OCI-M2 (cell line): ENCODE results near the gene CNPY2.
"Not testable (repeated sequence)": the region's sequence is repeated elsewhere in the genome, so short reads cannot be mapped to it uniquely, and the experiment has no call there.

Experiments
- DNase-seq: peaks from one replicate; lab custom pipeline; 2025; ENCODE audit not compliant: unreplicated experiment; lab: John Stamatoyannopoulos, UW

The CNPY2 gene

GRCh38 chr12:56298828-56299227 lies 17.0 kb downstream of the CNPY2 start:
- DNase-seq = no peak

DNA sequence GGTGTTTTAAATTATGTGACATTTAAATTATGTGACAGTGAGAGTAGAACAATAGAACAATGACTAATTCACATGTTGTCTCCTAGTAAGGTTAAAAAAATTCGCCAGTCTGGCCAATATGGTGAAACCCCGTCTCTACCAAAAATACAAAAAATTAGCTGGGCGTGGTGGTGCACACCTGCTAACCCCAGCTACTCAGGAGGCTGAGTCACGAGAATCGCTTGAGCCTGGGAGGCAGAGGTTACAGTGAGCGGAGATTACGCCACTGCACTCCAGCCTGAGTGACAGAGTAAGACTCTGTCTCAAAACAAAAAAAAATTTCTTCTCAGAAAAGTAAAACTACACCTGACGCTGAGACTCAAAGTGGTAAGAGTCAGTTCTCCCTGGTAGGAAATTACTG lies 18.4 kb downstream of the CNPY2 start:
- DNase-seq = no peak

DNA sequence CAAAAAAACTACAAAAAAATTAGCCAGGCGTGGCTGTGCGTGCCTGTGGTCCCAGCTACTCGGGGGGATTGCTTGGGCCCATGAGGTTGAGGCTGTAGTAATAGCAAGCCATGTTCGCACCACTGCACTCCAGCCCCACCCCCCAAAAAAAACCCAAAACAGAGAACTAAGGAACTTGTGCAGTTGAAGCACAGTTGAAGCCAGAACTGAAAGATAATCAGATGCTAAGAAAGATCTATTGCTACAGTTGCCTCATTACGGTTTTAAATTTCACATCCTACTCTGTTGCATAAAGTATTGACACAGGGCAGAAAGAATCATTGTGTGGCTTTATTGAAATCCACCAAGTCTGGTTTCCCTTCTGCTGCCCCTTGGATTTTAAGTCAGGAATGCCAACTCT lies 19.5 kb downstream of the CNPY2 start:
- DNase-seq = no peak

GRCh38 chr12:56293795-56294194 lies 22.0 kb downstream of the CNPY2 start:
- no peak for DNase-seq

GRCh38 chr12:56288705-56289387 lies 26.9 kb downstream of the CNPY2 start:
- DNase-seq = no peak

- DNase-seq = no peak
These were observed 29.6 kb downstream of the CNPY2 start for GRCh38 chr12:56286044-56286830.

DNA sequence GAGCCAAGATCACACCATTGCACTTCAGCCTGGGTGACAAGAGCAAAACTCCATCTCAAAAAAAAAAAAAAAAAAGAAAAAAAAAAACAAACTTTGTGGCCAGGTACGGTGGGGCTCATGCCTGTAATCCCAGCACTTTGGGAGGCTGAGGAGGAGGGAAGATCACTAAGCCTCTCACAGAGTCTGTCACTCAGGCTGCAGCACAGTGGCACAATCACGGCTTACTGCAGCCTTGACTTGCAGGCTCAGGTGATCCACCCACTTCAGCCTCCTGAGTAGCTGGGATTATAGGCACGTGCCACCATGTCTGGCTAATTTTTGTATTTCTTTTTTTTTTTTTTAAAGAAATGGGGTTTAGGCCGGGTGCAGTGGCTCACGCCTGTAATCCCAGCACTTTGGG lies 31.5 kb downstream of the CNPY2 start:
- not testable (repeated sequence) for DNase-seq

- no peak for DNase-seq
These were observed 33.2 kb downstream of the CNPY2 start for GRCh38 chr12:56282579-56282978.

GRCh38 chr12:56282030-56282429 lies 33.8 kb downstream of the CNPY2 start:
- DNase-seq = no peak

DNA sequence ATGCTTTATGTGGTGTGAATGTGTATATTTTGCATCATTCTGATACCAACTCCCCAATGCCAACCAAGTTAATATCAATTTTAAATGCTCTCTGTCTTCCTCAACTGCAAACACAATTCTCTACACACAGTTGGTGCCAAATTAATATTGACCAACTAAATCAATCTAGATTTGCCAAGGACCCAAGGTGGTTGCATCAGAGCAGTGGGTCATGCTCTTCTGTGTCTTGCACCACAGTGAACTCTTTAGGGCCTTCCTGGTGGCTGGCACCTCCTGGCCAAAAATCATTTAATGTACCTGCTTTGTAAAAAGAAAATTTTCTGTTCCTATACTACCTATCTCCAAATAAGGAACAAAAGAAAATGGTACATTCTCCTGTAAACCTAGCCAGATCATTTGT lies 34.9 kb downstream of the CNPY2 start:
- no peak for DNase-seq

- no peak for DNase-seq
These were observed 36.9 kb downstream of the CNPY2 start for GRCh38 chr12:56278905-56279304.

DNA sequence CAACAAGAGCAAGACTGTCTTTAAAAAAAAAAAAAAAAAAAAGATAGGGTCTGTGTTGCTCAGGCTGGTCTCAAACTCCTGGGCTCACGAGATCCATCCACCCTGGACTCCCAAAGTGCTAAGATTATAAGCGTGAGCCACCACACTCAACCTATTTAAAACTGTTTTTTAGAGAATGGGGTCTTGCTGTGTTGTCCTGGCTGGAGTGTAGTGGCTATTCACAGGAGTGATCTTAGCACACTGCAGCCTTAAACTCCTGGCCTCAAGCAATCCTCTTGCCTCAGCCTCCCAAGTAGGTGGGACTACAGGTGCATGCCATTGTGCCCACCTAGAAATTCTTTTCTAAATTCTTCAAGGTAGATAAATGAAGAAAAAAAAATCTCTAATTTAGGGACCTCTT lies 41.5 kb downstream of the CNPY2 start:
- DNase-seq = no peak

GRCh38 chr12:56272468-56272867 lies 43.3 kb downstream of the CNPY2 start:
- not testable (repeated sequence) for DNase-seq

DNA sequence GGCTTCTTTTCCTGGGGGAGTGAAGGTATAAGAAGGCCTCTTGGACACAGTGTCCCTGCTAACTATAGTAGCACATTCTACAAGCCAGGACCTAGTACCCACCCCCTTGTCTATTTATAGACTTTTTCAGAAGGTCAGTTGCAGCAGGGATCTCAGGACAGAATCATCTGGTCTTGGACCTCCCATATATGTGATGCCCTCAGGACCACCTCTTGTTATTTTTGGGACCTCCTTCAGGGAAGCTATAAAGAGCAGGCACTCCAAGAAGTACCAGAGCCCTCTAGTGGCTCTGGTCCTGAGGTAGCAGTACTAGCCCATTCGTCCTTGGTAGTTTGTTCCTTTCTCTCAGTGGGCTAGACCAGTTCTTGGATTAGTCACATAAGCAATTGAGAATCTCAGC lies 44.8 kb downstream of the CNPY2 start:
- no peak for DNase-seq

DNA sequence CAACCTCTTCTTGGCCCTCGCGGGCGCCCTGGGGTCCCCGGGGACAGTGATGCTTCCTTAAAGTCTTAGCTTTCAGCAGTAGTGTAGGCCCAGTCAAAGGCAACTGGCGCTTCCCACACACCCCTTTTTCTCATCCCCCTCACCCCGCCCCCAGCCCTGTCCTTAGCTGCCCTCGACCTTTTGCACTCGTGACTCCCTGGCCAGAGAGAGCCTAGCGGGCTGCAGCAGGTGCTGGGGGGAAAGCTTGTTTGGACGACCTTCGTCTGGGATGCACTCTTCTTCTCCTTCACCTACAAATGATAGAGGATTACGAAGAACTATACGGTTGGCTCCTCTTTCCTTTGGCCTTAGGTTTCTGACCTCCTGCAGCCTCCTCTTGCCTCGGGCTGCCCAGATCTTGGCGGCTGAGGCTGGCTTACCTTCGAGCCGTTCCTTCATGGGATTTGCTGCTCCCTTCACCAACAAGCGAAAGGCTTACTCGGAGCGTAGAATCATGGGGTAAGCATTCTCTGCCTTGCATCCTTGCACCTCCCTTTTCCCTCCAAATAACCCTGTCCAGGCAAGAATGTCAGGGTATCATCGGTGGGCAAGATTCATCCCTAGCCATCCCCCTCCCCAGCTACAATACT lies 48.2 kb downstream of the CNPY2 start:
- no peak for DNase-seq

- peak; percentile 51 for DNase-seq
These were observed 48.9 kb downstream of the CNPY2 start, which contains the start of gene COQ10A for GRCh38 chr12:56266693-56267442. Gene COQ10A (plus strand): TSS chr12:56266942. CDS start chr12:56267119, 177 bp downstream.

DNA sequence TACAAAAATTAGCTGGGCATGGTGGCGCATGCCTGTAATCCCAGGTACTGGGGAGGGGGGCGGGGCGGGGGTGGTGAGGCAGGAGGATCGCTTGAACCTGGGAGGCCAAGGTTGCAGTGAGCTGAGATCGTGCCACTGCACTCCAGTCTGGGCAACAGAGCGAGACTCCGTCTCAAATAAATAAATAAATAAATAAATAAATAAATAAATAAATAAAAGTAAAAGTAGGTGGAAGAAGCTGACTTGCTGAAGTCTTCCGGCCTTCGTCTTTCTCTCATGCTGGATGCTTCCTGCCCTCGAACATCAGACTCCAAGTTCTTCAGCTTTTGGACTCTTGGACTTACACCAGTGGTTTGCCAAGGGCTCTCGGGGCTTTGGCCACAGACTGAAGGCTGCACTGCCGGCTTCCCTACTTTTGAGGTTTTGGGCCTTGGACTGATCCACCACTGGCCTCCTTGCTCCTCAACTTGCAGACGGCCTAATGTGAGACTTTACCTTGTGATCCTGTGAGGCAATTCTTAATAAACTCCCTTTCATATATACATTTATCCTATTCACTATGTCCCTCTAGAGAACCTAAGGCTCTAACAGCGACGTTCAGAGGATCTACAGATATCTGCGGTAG lies 49.6 kb downstream of the CNPY2 start:
- not testable (repeated sequence) for DNase-seq

DNA sequence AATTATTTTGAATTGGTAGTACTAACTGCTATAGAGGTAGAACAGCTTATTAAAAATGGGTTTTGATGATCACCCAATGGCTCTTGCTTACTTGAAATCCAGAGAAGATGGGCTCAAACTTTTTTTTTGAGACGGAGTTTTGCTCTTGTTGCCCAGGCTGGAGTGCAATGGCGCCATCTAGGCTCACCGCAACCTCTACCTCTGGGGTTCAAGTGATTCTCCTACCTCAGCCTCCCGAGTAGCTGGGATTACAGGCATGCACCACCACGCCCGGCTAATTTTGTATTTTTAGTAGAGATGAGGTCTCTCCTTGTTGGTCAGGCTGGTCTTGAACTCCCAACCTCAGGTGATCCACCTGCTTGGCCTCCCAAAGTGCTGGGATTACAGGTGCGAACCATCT lies 52.8 kb downstream of the CNPY2 start:
- DNase-seq = not testable (repeated sequence)

GRCh38 chr12:56261503-56262232 lies 54.1 kb downstream of the CNPY2 start:
- DNase-seq = no peak

DNA sequence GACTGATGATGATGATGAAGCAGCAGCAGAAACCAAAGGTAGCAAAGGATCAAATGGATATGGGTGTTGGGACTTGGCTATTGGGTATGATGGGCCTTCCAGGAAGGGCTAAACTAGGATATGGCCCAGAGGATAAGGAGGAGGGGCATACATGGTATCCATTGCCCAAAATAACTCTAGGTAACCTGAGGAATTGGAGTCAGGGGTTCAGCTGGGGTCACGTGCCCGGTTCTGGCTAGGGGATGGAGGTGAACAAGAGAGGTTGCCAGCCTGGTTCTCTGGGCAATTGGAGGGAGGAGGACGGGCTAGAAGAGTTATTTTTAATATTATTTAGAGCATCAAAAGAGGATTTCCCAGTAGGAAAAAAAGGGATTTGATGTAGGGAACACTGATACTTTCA lies 54.9 kb downstream of the CNPY2 start:
- DNase-seq = no peak
